GM21528 (cell line): ENCODE data around the gene DTWD2.
A peak's percentile ranks its signal among the peaks of the same experiment; 100 is the strongest.

Experiments used
- ATAC-seq: cut with Tn5 transposase; IDR thresholded peaks from one replicate; pipeline ENCODE4 v1.9.1; 2021; ENCODE audit warnings: mild to moderate bottlenecking, moderate library complexity; ENCODE audit not compliant: unreplicated experiment, low FRiP score

DTWD2 gene, protein sequence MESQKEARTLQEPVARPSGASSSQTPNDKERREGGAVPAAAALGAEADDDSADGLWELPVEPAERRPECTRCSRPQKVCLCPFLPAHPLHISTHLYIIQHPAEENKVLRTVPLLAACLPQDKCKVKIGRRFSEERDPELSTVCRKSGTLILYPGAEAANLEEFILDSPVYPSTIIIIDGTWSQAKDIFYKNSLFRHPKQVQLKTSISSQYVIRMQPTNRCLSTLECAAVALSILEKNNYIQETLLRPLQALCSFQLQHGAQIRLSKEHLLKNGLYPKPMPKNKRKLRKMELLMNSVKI

DNA sequence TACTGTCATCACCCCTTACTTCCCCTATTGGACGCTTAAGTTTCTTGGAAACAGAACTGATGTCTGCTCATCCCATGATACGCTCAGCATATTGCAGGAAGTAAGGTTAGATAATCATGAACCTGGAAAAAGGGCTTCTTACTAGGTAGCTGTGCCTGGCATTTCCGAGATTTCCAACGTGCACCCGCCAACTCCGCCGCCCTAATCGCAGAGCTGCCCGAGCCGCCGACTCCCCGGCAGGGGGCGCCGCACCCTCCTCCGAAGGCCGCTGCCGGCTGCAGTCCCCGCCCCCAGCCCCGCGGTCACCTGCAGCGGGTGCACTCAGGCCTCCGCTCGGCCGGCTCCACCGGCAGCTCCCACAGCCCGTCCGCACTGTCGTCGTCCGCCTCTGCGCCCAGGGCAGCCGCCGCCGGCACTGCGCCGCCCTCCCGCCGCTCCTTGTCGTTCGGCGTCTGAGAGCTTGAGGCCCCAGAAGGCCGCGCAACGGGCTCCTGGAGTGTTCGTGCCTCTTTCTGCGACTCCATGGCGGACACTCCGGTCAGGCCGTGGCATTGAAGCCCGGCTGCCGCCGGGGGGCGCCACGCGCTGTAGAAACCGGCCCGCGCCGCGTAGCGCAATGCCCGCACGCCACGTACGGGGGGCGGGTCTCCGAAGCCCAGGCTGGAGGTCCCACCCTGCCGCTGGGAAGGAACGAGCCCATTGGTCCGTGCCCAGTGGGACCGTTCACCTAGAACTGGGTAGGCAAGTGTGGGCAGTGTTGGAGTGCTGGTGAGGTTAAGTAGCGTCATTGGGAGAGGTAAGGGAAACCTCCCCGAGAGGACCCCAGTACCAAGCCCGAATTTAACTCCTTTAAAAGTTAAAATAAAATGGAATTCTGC is at the start of gene DTWD2:
Gene DTWD2, minus strand, starts transcription at position 560 of the 878 bp plus-strand sequence. Its CDS starts 36 bp downstream, at position 524.
- ATAC-seq: peak; percentile 97

DNA sequence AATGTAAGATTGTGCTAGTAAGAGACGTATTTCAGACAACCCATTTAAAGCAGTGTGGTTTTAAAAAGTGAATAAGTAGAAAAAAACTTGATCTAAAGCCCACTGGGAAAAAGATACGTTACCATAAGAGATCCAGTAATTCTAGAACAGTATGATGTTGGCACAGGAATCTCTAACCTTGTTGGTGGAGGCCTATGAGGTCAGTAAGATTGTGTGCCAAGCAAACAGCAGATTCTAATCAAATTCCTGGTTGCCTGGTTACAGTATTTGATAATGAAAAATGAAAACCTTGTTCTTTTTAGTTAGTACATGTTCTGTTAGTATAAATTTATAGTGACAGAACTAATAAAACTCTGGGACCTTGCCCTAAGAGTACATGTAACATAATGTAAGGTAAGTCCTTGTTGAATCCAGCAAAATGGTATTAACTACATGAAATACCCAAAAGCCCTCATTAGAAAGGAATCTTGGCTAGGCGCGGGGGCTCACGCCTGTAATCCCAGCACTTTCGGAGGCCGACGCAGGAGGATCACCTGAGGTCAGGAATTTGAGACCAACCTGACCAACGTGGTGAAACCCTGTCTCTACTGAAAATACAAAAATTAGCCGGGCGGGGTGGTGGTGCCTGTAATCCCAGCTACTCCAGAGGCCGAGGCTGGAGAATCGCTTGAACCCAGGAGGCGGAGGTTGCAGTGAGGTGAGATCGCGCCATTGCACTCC is 49.3 kb upstream of the DTWD2 start:
- ATAC-seq: no peak

DNA sequence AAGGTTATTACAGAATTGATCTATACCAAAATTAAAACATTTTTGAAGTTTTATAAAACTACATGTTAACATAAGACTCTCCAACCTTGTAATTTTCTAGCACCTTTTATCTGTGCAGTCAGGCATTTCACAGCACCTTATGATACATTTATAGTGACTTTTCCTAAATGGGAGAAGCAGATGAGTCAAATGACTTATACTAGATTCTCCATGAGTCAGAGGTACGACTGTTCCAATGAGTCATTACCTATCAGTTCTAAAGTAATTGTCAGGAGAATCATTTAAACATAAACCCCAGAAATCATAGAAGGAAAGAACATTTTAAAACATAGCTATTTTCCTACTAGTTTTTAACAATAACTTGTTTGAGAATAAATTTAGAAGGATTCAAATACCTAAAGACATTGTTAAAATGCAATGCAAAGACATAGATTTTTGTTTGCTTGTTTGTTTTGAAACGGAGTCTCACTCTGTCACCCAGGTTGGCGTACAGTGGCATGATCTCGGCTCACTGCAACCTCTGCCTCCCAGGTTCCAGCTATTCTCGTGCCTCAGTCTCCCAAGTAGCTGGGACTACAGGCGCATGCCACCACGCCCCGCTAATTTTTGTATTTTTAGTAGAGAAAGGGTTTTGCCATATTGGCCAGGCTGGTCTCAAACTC is 47.9 kb upstream of the DTWD2 start:
- ATAC-seq: no peak

DNA sequence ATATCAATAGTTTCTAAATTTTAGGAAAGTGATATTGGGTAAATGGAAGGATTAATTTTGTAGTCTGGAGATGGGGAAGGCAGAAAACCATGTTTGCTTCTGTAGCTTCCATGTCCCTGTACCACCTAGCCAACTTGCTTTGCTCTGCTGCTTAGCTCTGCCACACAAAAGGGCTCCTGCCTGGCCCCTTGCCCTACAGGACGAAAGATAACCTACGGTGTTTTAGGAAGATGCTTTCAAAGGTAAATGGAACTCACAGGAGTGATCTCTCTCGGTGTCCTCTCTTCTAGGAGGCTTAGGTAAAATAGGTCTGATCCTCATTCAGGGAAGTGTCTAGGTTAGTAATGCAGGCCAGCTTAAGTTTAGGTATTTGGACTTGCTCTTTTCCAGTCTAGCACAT is 44.8 kb upstream of the DTWD2 start:
- no peak for ATAC-seq

DNA sequence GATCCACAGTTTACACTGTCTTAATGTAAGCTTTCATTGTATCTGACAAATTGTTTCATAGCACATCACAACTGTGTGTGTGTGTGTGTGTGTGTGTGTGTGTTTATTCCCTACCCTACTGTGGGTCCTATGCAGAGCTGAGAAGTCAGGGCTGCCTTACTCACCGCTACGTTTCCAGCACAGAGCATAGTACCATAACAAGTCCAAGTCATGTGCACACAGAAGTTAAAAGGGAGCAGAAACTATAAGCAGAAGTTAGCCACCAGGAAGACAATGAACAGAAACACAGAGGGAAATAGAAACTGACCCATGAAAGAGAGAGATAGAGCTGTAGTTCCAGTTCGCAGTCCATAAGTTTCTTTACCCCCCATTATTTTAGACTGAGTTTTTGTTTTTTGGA is 44.3 kb upstream of the DTWD2 start:
- peak; percentile 34 for ATAC-seq

DNA sequence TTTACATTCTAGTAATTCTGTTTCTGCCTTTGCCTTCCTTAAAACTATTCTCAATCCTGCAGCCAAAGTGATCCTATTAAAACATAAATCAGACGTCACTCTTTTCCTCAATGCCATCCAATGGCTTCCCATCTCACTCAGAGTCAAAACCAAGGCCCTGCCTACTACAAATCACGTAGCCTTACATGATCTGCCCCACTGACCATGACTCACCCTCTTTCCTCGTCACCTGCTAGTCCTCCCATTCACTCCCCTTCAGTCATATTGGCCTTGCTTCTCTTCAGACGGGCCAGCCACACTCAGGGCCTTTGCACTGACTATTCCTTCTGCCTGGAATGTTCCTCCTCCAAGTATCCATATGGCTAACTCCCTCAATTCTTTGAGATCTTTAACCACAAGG is 43.6 kb upstream of the DTWD2 start:
- ATAC-seq: peak; percentile 61

DNA sequence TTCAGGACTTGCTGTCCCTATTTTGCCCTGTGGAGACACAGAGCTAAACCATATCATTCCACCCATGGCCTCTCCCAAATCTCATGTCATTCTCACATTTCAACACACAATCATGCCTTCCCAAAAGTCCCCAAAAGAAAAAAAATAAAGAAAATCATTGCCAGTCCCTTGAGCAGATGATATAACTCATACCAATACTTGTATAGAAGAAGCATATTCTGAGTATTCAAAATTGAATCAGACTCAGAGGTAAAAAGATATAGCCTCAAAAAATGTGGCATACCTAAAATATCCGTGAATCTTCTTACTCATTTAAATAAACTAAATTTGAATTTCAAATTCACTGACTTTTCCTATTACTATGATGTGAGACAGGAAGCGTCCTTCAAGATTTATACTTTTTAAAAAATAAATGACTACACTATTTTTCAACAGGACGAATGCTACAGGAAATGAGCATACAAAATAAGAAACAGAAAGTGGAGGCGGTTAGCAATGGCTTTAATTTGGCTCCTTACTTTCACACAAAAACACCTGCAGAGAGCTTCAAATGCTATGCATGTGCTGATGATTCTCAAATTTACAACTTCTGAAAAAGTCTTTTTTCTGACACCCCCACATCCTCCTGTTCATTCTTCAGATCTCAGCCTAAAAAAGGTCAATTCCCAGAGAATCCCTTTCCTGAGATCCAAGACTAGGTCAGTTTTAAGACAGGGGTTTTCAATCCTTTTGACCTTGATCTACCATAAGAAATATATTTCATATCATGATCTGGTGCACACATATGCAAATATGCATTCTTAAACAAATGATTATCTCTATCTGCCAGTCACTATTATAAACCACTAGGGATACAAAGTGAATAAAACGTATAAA is 42.9 kb upstream of the DTWD2 start:
- ATAC-seq: peak; percentile 93

DNA sequence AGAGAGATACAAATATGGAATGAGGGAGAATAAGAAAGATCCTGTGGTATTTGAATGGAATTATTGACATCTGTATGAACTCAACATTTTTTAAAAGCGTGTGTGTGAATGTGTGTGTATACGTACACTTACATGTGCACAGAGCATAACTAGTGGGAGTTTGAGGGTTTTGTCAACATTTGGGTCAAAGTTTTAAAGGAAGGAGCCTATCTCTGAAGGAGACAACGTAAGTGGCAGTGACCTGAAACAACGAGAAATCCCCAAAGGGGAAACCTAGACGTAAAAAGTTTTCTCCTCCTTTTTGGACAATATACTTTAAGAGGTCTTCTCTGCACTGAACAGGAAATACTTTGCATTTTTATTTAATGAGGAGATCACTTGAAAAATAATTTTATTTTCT is 40.2 kb upstream of the DTWD2 start:
- ATAC-seq: no peak

DNA sequence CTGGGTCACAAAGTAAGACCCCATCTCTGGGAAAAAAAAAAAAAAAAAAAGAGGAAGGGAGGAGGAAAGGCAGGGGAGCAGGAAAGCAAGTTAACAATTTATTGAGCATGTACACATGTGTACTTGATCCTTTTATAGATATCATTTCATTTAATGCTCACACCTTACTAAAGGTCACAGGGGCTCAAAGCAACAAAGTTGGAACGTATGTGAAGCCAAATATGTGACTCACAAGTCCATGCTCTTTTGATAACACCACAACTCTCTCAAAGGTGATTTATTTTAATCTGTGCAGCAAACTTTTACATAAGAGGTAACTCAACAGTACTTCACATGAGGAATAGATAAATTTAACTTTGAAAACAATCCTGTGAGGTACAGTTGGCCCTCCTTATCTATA is 34.4 kb upstream of the DTWD2 start:
- no peak for ATAC-seq

DNA sequence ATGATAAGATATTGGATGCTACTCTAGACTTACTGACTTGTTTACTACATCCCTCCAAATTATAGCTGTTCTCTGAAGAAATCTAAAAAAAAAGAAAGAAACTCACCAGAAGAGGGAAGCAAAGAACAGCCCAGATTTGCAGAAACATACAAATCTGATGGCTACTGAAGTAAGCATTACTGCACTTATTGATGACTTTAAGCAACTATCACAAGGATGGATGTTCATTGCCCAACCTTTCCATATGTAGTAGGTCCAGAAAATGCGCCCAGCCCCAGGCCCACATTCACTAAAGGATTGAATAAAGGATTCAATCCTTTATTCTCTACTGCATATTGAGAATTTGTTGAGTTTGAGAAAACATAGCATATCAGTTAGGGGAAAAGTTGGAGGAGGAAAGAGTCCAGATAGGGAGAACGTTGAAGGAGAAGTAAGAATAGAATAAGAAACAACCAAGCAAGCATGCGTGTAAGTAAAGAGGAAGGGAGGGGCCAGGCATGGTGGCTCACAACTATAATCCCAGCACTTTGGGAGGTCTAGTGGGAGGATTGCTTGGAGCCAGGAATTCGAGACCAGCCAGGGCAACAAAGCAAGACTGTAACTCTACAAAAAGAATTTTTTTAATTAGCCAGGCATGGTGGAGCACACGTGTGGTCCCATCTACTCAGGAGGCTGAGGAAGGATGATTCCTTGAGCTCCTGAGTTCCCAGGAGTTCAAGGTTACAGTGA is 33.8 kb upstream of the DTWD2 start:
- ATAC-seq: no peak

DNA sequence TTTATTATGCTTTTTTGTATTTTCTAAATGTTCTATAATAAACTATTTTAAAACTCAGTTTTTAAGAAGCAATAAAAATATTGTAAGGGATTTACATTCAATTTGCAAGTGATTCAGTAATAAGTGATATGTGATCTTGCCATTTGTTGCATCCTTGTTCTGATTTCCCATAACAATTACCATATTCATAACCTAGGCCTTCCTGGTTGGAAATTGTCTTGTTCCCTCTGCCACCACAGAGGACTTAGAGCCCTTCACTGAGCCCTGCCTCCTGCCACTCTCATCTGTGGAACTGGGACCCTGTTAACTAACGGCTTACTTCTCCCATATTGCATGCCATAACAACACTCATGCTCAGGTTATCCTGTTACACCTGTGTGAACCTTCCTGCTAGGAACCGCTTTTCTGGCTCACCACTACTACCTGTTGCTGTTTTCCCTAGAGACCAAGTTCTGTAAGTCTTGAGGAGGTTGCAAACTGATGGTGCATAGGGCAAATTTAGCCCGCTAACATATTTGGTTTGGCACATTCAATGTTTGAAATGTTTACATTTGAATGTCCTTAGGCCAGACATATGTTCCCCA is 32.9 kb upstream of the DTWD2 start:
- ATAC-seq: no peak

DNA sequence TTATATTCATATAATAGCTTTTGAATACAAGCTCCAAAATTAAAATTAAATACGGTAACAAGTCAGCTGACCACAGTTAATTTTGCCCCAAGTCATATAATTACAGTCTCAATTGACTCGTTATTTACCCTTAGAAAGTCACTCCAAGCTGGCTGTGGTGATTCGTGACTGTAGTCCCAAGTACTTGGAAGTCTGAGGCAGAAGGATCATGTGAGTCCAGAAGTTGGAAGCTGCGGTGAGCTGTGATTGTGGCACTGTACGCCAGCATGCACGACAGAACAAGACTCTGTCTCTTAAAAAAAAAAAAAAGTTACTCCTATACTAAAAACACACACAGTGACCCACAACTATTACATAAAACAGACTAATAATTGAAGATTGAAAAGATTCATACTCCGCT is 31.6 kb upstream of the DTWD2 start:
- no peak for ATAC-seq

DNA sequence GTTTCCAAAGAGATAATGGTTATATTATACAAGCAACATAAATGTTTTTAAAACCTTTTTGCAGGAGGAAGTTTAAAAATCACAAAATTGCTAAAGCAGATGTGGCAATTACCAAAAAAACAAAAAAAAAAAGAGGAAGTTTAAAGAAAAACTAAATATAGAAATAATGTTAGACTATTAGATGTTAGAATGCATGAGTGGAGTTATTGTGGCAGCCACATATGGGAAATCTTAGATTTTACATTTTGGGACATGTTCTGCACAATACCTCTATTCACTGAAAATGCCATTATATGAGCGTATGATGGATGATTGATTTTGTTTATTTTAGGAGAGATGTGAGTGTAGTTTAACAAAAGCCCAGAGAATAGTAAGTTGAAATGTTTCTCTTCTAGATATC is 31.2 kb upstream of the DTWD2 start:
- ATAC-seq: no peak

DNA sequence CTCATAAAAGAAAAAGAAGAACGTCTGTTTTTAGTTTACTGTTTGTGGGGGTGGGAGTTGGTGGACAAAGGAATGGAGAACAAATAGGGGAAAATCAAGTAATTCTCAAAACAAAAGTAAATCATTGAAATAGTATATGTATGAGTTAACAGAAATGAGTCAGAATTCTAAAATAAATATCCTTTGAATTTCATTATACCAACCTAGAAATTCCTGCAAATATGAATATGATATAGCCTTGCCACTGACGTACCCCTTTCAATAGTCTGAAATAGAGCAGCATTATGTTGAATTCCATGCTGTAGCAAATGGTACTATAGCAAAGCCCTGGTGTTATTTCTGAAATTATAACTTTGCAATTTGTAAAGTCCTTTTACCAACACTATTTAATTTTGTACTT is 29.6 kb upstream of the DTWD2 start:
- ATAC-seq: no peak

DNA sequence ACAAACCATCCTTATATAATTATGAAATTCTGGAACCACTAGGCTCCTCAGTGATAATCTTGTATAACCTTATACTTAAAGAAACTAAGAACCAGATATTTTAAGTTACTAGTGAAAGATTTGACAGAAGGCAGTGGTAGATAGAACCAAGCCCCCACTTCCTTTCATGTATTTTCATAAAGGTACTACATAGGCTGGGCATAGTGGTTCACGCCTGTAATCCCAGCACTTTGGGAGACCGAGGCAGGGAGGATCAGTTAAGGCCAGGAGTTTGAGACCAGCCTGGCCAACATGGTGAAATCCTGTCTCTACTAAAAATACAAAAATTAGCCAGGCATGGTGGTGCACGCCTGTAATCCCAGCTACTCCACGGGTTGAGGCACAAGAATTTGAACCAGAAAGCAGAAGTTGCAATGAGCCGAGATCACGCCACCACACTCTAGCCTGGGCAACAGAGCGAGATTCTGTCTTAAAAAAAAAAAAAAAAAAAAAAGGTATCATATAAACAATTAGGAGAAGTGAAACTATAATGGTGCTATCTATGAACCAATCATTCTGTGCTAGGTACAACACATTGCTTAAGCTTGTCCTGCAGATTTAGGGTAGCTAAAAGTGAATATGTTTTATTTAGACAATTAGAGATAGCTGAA is 27.9 kb upstream of the DTWD2 start:
- ATAC-seq: peak; percentile 94

DNA sequence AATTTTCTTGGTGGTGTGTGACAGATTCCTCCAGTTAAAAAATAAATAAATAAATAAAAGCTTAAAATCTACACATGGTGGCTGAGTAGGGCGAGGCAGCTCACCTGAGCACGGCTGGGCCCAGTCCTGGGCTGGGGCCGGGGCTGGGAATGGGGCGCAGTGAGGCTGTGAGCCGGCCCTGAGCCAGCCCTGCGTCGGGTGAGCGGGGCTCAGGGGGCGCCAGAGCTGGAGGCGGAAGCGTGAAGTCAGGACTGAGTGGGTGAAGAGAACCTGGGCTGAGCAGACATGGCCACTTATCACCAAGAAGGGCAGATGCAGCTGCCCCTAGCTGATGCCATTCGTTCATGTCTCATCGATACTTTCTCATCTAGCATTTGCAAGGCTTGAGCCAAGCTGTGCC is 22.8 kb upstream of the DTWD2 start:
- no peak for ATAC-seq

DNA sequence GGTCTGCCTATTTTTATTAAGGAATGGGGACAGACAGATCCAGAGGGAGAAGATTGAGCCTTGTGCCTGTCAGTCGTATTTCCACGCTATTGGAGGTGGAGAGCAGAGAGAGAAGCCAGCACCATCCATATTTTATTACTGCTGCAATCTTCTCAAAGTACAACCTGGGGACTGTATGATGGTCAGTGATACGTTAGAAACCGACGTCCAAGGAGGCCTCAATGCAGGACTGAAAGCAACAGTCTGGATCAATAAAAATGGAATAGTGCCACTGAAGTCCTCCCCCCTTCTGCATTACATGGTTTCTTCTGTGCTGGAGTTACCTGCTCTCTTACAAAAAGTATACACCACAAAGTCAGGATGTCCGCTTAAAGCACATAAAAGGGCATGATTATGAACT is 21.9 kb upstream of the DTWD2 start:
- ATAC-seq: no peak

DNA sequence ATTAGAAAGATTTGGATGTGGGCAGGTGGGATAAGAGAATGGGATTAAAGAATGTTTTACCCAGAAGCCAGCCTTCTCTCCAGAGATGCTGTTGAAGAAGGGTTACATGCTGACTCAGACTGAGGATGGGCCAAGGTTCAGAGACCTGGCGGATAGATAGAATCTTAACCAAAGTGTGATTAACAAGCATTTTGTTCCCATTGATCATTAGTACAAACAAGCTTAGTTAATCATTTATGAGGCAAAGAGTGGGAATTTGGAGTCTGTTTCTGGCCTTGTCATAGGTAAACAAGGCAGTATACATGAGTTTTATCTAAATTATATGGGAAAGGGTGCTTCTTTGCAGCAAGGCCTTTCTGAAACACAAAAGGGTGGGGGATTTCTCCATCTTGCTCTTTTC is 20.8 kb upstream of the DTWD2 start:
- no peak for ATAC-seq
